Bone marrow (tissue), 2 donors: Measurements from ENCODE around the gene CD6.
"Not testable (repeated sequence)": the region's sequence is repeated elsewhere in the genome, so short reads cannot be mapped to it uniquely, and the experiment has no call there.

Experiments
- DNase-seq, 2 donors: peaks; one replicate each; lab custom pipeline; 2025; lab: John Stamatoyannopoulos, UW

The CD6 gene

GRCh38 chr11:60953781-60954180, 17.7 kb upstream of the CD6 start:
- no peak for DNase-seq

- peak in 1 of 2 donors; percentile 19 for DNase-seq
These were observed 17.1 kb upstream of the CD6 start for GRCh38 chr11:60954421-60954820.

- no peak for DNase-seq
These were observed 15.9 kb upstream of the CD6 start for GRCh38 chr11:60955571-60955970.

- DNase-seq = no peak
These were observed 14.3 kb upstream of the CD6 start for GRCh38 chr11:60957188-60957587.

GRCh38 chr11:60959431-60959830, 12.0 kb upstream of the CD6 start:
- no peak for DNase-seq

GRCh38 chr11:60960405-60960804, 11.1 kb upstream of the CD6 start:
- DNase-seq = no peak

GRCh38 chr11:60964801-60965200, 6.7 kb upstream of the CD6 start:
- no peak for DNase-seq

- no peak for DNase-seq
These were observed 4.6 kb upstream of the CD6 start for GRCh38 chr11:60966890-60967289.

GRCh38 chr11:60968223-60968622, 3.3 kb upstream of the CD6 start:
- no peak for DNase-seq

- DNase-seq = peak; percentile 13 to 16
These were observed 1.1 kb upstream of the CD6 start for GRCh38 chr11:60970369-60970774.

GRCh38 chr11:60970890-60971289, 590 bp upstream of the CD6 start:
- no peak for DNase-seq

- DNase-seq = no peak
These were observed 926 bp downstream of the CD6 start for GRCh38 chr11:60972182-60973030.

- DNase-seq = no peak
These were observed 2.2 kb downstream of the CD6 start for GRCh38 chr11:60973699-60974098.

GRCh38 chr11:60974316-60974715, 2.8 kb downstream of the CD6 start:
- not testable (repeated sequence) for DNase-seq

- DNase-seq = no peak
These were observed 3.2 kb downstream of the CD6 start for GRCh38 chr11:60974726-60975125.

- DNase-seq = no peak
These were observed 5.7 kb downstream of the CD6 start for GRCh38 chr11:60977224-60977623.

GRCh38 chr11:60977836-60978235, 6.4 kb downstream of the CD6 start:
- no peak for DNase-seq

- no peak for DNase-seq
These were observed 7.3 kb downstream of the CD6 start for GRCh38 chr11:60978546-60979380.

- DNase-seq = no peak
These were observed 10.0 kb downstream of the CD6 start for GRCh38 chr11:60981515-60981914.

GRCh38 chr11:60982184-60982583, 10.7 kb downstream of the CD6 start:
- DNase-seq = no peak

GRCh38 chr11:60984149-60984548, 12.7 kb downstream of the CD6 start:
- no peak for DNase-seq

- DNase-seq = no peak
These were observed 13.2 kb downstream of the CD6 start for GRCh38 chr11:60984636-60985035.

GRCh38 chr11:60985501-60985900, 14.0 kb downstream of the CD6 start:
- no peak for DNase-seq
